ENCODE results near the gene B3GNT5. TPM values are rescaled to one million over a fixed set of nuclear protein-coding genes. Genes with fewer than 3 reads are reported as not detected.

Gene B3GNT5
- total and polyA plus RNA-seq, 2 donors (not counting 1 experiment from before 2014, with no cell fraction given), result 0.96 to 1.3 TPM

DNA sequence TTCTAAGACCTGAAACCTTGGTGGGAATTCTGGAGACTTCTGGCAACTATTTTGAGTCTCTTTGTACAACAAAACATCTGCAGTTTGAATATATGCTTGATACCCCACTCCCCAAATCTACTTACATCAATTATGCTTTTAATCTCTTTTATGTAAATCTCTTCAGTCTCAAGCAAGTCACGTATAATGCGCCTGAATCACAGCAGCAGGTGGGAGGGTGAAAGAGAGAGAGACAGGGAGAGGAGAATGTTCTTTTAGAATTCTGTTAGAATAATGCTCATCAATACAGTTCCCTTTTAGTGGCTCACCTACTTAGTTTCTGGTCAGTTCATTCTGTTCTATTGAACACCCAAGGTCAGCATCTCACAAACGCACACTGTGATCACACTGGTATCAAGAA lies 22.2 kb upstream of the B3GNT5 start:
- Histone ChIP-seq H3K27me3 (ENCODE audit: control insufficient read depth, insufficient read depth, low read length) (no peaks in the 10 kb centered on the region), H3K4me3 (replicated peaks in 1 of 4; ENCODE audit: control extremely low read depth in 1 of 4, insufficient read depth in 1 of 4, low read depth in 3 of 4, low read length in 4 of 4) (no peak overlapping the region), H3K9ac (ENCODE audit: insufficient read depth, low read length) (no peak overlapping the region), H3K79me2 (ENCODE audit: control insufficient read depth, insufficient read depth, low read length) (no peaks in the 10 kb centered on the region), H3K27ac (ENCODE audit: insufficient read depth, low read length) (no peak overlapping the region), H3K4me1 (ENCODE audit: control insufficient read depth, extremely low read depth, insufficient read depth, low read length) (no peaks in the 10 kb centered on the region), H3K4me2 (ENCODE audit: extremely low read depth, insufficient read depth, low read length) (no peak overlapping the region), H3K36me3 (ENCODE audit: control insufficient read depth, insufficient read depth, low read length) (no peaks in the 10 kb centered on the region), H3K9me3 (ENCODE audit: control insufficient read depth, insufficient read depth, low read depth, low read length) (no peaks in the 10 kb centered on the region), H2AFZ (ENCODE audit: low read length) (no peak overlapping the region), H4K20me1 (ENCODE audit: control insufficient read depth, extremely low read depth, insufficient read depth, low read length) (no peaks in the 10 kb centered on the region)
- DNase-seq (ENCODE audit: low read depth in 2 of 2), result no peak
- TF ChIP-seq, protein P1, sequence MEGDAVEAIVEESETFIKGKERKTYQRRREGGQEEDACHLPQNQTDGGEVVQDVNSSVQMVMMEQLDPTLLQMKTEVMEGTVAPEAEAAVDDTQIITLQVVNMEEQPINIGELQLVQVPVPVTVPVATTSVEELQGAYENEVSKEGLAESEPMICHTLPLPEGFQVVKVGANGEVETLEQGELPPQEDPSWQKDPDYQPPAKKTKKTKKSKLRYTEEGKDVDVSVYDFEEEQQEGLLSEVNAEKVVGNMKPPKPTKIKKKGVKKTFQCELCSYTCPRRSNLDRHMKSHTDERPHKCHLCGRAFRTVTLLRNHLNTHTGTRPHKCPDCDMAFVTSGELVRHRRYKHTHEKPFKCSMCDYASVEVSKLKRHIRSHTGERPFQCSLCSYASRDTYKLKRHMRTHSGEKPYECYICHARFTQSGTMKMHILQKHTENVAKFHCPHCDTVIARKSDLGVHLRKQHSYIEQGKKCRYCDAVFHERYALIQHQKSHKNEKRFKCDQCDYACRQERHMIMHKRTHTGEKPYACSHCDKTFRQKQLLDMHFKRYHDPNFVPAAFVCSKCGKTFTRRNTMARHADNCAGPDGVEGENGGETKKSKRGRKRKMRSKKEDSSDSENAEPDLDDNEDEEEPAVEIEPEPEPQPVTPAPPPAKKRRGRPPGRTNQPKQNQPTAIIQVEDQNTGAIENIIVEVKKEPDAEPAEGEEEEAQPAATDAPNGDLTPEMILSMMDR (conservative IDR thresholded peaks at IDR 0.05 in 1 of 2, IDR thresholded peaks at IDR 0.05 in 1 of 2; ENCODE audit: low read depth in 1 of 2, low read length in 2 of 2), result no peak
- TF ChIP-seq EZH2 (IDR thresholded peaks at IDR 0.05; ENCODE audit: low read length, missing control alignments), result no peak

DNA sequence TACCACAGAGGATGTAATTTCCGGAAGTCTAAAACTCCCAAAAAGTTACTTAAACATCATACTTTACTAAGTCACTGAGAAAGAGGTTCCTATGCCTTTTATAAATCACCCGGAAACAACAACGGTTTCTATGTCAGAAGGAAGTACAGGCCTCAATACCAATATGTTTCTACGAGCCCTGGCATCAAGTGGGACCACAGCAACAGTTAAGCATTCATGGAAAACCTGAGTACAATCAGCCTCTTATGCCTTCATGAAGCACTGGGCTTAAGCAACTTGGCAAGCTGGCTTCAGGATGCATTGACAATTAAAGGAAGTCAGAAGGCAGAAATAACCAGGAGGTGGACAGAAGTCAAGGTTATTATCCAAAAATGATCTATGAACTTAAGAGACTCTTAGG lies 19.1 kb upstream of the B3GNT5 start:
- Histone ChIP-seq H2AFZ (ENCODE audit: low read length) (no peak overlapping the region), H3K79me2 (ENCODE audit: control insufficient read depth, insufficient read depth, low read length) (no peaks in the 10 kb centered on the region), H3K4me3 (replicated peaks in 1 of 4; ENCODE audit: control extremely low read depth in 1 of 4, insufficient read depth in 1 of 4, low read depth in 3 of 4, low read length in 4 of 4) (no peak overlapping the region), H3K27me3 (ENCODE audit: control insufficient read depth, insufficient read depth, low read length) (no peaks in the 10 kb centered on the region), H3K9ac (ENCODE audit: insufficient read depth, low read length) (no peak overlapping the region), H4K20me1 (ENCODE audit: control insufficient read depth, extremely low read depth, insufficient read depth, low read length) (no peaks in the 10 kb centered on the region), H3K36me3 (ENCODE audit: control insufficient read depth, insufficient read depth, low read length) (no peaks in the 10 kb centered on the region), H3K4me1 (ENCODE audit: control insufficient read depth, extremely low read depth, insufficient read depth, low read length) (no peaks in the 10 kb centered on the region), H3K4me2 (ENCODE audit: extremely low read depth, insufficient read depth, low read length) (no peak overlapping the region), H3K9me3 (ENCODE audit: control insufficient read depth, insufficient read depth, low read depth, low read length) (no peaks in the 10 kb centered on the region), H3K27ac (ENCODE audit: insufficient read depth, low read length) (no peak overlapping the region)
- DNase-seq (ENCODE audit: low read depth in 2 of 2), result no peak
- TF ChIP-seq EZH2 (IDR thresholded peaks at IDR 0.05; ENCODE audit: low read length, missing control alignments), result no peak
- TF ChIP-seq, protein P1 (conservative IDR thresholded peaks at IDR 0.05 in 1 of 2, IDR thresholded peaks at IDR 0.05 in 1 of 2; ENCODE audit: low read depth in 1 of 2, low read length in 2 of 2), result no peak

DNA sequence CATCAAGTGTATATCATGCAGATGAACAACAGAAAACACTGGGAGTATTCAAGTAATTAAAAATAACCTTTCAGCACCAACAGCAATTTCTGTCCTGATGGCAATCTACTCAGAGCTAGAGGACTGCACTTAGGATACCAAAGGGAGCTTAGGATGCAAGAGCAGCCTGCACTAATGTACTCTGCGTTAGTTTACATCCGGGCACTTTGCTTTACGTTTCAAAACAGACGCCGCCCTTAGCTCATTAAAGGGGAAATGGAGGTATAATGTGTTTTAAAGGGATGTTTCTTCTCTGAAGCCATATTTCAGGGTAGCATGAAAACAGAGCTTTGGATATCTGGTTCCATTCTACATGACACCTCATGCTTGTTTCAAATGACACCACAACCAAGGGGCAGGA lies 14.0 kb upstream of the B3GNT5 start:
- H3K4me1 ChIP-seq (ENCODE audit: control insufficient read depth, extremely low read depth, insufficient read depth, low read length), result no peaks in the 10 kb centered on the region
- no peaks in the 10 kb centered on the region for H3K27me3 ChIP-seq (ENCODE audit: control insufficient read depth, insufficient read depth, low read length)
- no peak overlapping the region for H2AFZ ChIP-seq (ENCODE audit: low read length)
- no peak overlapping the region for H3K27ac ChIP-seq (ENCODE audit: insufficient read depth, low read length)
- no peak overlapping the region for H3K9ac ChIP-seq (ENCODE audit: insufficient read depth, low read length)
- H3K4me3 ChIP-seq (replicated peaks in 1 of 4; ENCODE audit: control extremely low read depth in 1 of 4, insufficient read depth in 1 of 4, low read depth in 3 of 4, low read length in 4 of 4), result no peak overlapping the region
- H3K36me3 ChIP-seq (ENCODE audit: control insufficient read depth, insufficient read depth, low read length), result no peaks in the 10 kb centered on the region
- H3K4me2 ChIP-seq (ENCODE audit: extremely low read depth, insufficient read depth, low read length), result no peak overlapping the region
- no peaks in the 10 kb centered on the region for H4K20me1 ChIP-seq (ENCODE audit: control insufficient read depth, extremely low read depth, insufficient read depth, low read length)
- H3K9me3 ChIP-seq (ENCODE audit: control insufficient read depth, insufficient read depth, low read depth, low read length), result no peaks in the 10 kb centered on the region
- H3K79me2 ChIP-seq (ENCODE audit: control insufficient read depth, insufficient read depth, low read length), result no peaks in the 10 kb centered on the region
- DNase-seq (ENCODE audit: low read depth in 2 of 2), result no peak
- TF ChIP-seq, protein P1 (conservative IDR thresholded peaks at IDR 0.05 in 1 of 2, IDR thresholded peaks at IDR 0.05 in 1 of 2; ENCODE audit: low read depth in 1 of 2, low read length in 2 of 2), result no peak
- no peak for TF ChIP-seq EZH2 (IDR thresholded peaks at IDR 0.05; ENCODE audit: low read length, missing control alignments)

Data from fibroblast of lung (primary cell).